GM23338 (cell line): ENCODE results near the gene GLG1. TPM values are rescaled to one million over a fixed set of nuclear protein-coding genes. Genes with fewer than 3 reads are reported as not detected.

Experiments used
- ATAC-seq: fragments of 200-7000 bp; cut with Tn5 transposase; 3 replicates; pipeline ENCODE4 v1.9.1; 2020
- DNase-seq: peaks from one replicate; pipeline ENCODE4 v3.0.0-alpha.2; 2015; ENCODE audit warnings: low spot score
- H2AFZ ChIP-seq: fragments of 200-600 bp; sonication (generic); 2 replicates; pipeline ENCODE4 v1.8.0; 2016; ENCODE audit warnings: antibody characterized with exemption, mild to moderate bottlenecking, moderate library complexity
- H3F3A ChIP-seq: fragments of 200-600 bp; sonication (generic); replicated peaks from 2 replicates; pipeline ENCODE4 v1.8.0; 2017; ENCODE audit warnings: antibody characterized with exemption, mixed run types, low read depth
- H3K27ac ChIP-seq: fragments of 200-600 bp; sonication (generic); 2 replicates; pipeline ENCODE4 v1.6.1; 2016; ENCODE audit warnings: low read depth
- H3K27me3 ChIP-seq: fragments of 200-600 bp; sonication (generic); 2 replicates; pipeline ENCODE4 v1.8.0; 2016; ENCODE audit warnings: mild to moderate bottlenecking, mixed run types, moderate library complexity; ENCODE audit not compliant: insufficient read depth
- H3K36me3 ChIP-seq: fragments of 200-600 bp; sonication (generic); 2 replicates; pipeline ENCODE4 v1.8.0; 2016; ENCODE audit warnings: mild to moderate bottlenecking; ENCODE audit not compliant: insufficient read depth
- H3K4me1 ChIP-seq: fragments of 200-600 bp; sonication (generic); 2 replicates; pipeline ENCODE4 v1.8.0; 2016; ENCODE audit warnings: mild to moderate bottlenecking, moderate library complexity; ENCODE audit not compliant: insufficient read depth
- H3K4me2 ChIP-seq: fragments of 200-600 bp; sonication (generic); 2 replicates; pipeline ENCODE4 v1.7.1; 2017; ENCODE audit warnings: mixed run types
- H3K4me3 ChIP-seq: fragments of 200-600 bp; sonication (generic); 2 replicates; pipeline ENCODE4 v1.6.1; 2016; ENCODE audit warnings: mixed run types
- H3K79me2 ChIP-seq: fragments of 200-600 bp; sonication (generic); replicated peaks from 2 replicates; pipeline ENCODE4 v1.8.0; 2017; ENCODE audit warnings: mild to moderate bottlenecking; ENCODE audit not compliant: insufficient read depth
- H3K9me2 ChIP-seq: fragments of 200-600 bp; sonication (generic); 2 replicates; pipeline ENCODE4 v1.8.0; 2017; ENCODE audit not compliant: insufficient read depth
- H4K20me1 ChIP-seq: fragments of 200-600 bp; sonication (generic); replicated peaks from 2 replicates; pipeline ENCODE4 v1.8.0; 2017; ENCODE audit warnings: mild to moderate bottlenecking; ENCODE audit not compliant: insufficient read depth
- H3K27ac Mint-ChIP-seq: 2 replicates; pipeline ENCODE4 v1.8.0; 2020; ENCODE audit warnings: inconsistent platforms, mild to moderate bottlenecking, moderate library complexity, mixed read lengths
- H3K27me3 Mint-ChIP-seq: 3 replicates; pipeline ENCODE4 v1.8.0; 2022; ENCODE audit warnings: low read depth, mild to moderate bottlenecking, moderate library complexity, mixed read lengths, inconsistent platforms; ENCODE audit not compliant: insufficient read depth, poor library complexity
- H3K36me3 Mint-ChIP-seq: 3 replicates; pipeline ENCODE4 v1.8.0; 2021; ENCODE audit warnings: low read depth, mild to moderate bottlenecking, inconsistent platforms, moderate library complexity, mixed read lengths
- H3K4me1 Mint-ChIP-seq: 3 replicates; pipeline ENCODE4 v1.8.0; 2020; ENCODE audit warnings: mild to moderate bottlenecking, inconsistent platforms, mixed read lengths
- H3K4me3 Mint-ChIP-seq: 3 replicates; pipeline ENCODE4 v1.8.0; 2021; ENCODE audit warnings: moderate library complexity, mild to moderate bottlenecking, inconsistent platforms, mixed read lengths
- H3K9me3 Mint-ChIP-seq: 3 replicates; pipeline ENCODE4 v1.8.0; 2020; ENCODE audit warnings: moderate library complexity, mild to moderate bottlenecking, inconsistent platforms, mixed read lengths
- CREB1 ChIP-seq: fragments of 250-450 bp; sonication (Bioruptor Pico); IDR thresholded peaks from 2 replicates; pipeline ENCODE4 v1.5.0; 2020; ENCODE audit warnings: low read depth, mild to moderate bottlenecking, moderate library complexity
- CTCF ChIP-seq, 2 experiments: fragments of 200-600 bp in 1 of 2; sonication (generic) in 1 of 2; conservative IDR thresholded peaks; 2 replicates each; pipeline versions ENCODE4 v1.5.1 to v1.6.1; 2016 to 2017; ENCODE audit warnings: antibody characterized with exemption in 2 of 2, low read depth in 2 of 2, mild to moderate bottlenecking in 2 of 2, moderate library complexity in 1 of 2
- ETS1 ChIP-seq: IDR thresholded peaks from 2 replicates; pipeline ENCODE4 v1.6.1; 2016; ENCODE audit warnings: antibody characterized with exemption
- EZH2 ChIP-seq: fragments of 200-600 bp; sonication (generic); IDR thresholded peaks from one replicate; pipeline ENCODE4 v1.8.0; 2017; ENCODE audit warnings: antibody characterized with exemption, mild to moderate bottlenecking, low read depth; ENCODE audit not compliant: unreplicated experiment
- EZH2phosphoT487 ChIP-seq: fragments of 200-600 bp; sonication (generic); IDR thresholded peaks from one replicate; pipeline ENCODE4 v1.8.1; 2018; ENCODE audit warnings: antibody characterized with exemption; ENCODE audit not compliant: unreplicated experiment
- POLR2AphosphoS5 ChIP-seq: IDR thresholded peaks from 2 replicates; pipeline ENCODE4 v1.6.1; 2016; ENCODE audit warnings: antibody characterized with exemption, low read depth
- REST ChIP-seq: IDR thresholded peaks from one replicate; pipeline ENCODE4 v1.6.1; 2018; ENCODE audit warnings: antibody characterized with exemption; ENCODE audit not compliant: unreplicated experiment
- STAT1 ChIP-seq: IDR thresholded peaks from one replicate; pipeline ENCODE4 v1.6.1; 2016; ENCODE audit warnings: antibody characterized with exemption; ENCODE audit not compliant: unreplicated experiment
- ZNF114 ChIP-seq: fragments of 250-450 bp; sonication (Bioruptor Pico); IDR thresholded peaks from 2 replicates; pipeline ENCODE4 v1.5.0; 2020; ENCODE audit warnings: mild to moderate bottlenecking, moderate library complexity
- ZNF331 ChIP-seq: fragments of 250-450 bp; sonication (Bioruptor Pico); IDR thresholded peaks from 2 replicates; pipeline ENCODE4 v1.5.0; 2020; ENCODE audit warnings: low read depth, mild to moderate bottlenecking, moderate library complexity
- polyA plus RNA-seq: library from polyadenylated mRNA; unstranded; fragments of >200 nt; fragmentation: Nextera tagmentation; extraction: Ambion mirVana; gene quantifications from 2 replicates; pipeline ENCODE4 v1.2.1, GENCODE V29; 2016
- total RNA-seq: library from RNA; depleted of rRNA; stranded (reverse); fragments of >200 nt; shearing (Covaris generic); gene quantifications from 2 replicates; pipeline ENCODE4 v1.2.3, GENCODE V29; 2014

The GLG1 gene
- total and polyA plus RNA-seq, 2 experiments from 2014 or later = 61.2 to 211 TPM

- H3K27ac Mint-ChIP-seq = no peak overlapping the region
- DNase-seq = no peak
- H3K79me2 ChIP-seq = peaks cover 6% of the 10 kb centered on the region; the same call in 1 of the 2 replicates
- H3K4me3 ChIP-seq = no peak overlapping the region
- H3K9me3 Mint-ChIP-seq = no peaks in the 10 kb centered on the region
- H3K9me2 ChIP-seq = no peaks in the 10 kb centered on the region
- no peaks in the 10 kb centered on the region for H3K4me1 Mint-ChIP-seq
- H3K27me3 ChIP-seq = no peaks in the 10 kb centered on the region
- H2AFZ ChIP-seq = no peak overlapping the region
- peaks cover 14% of the 10 kb centered on the region; the same call in 2 of the 3 replicates for H3K36me3 Mint-ChIP-seq
- no peak for TF ChIP-seq ETS1
- no peak for TF ChIP-seq ZNF331 (CRISPR knock-in tag)
- TF ChIP-seq REST = no peak
- TF ChIP-seq STAT1 = no peak
- no peak for TF ChIP-seq EZH2phosphoT487
- no peak for TF ChIP-seq EZH2
- no peak for TF ChIP-seq ZNF114
- no peak for TF ChIP-seq POLR2AphosphoS5
- TF ChIP-seq CTCF (conservative IDR thresholded peaks at IDR 0.05; ENCODE audit: low read depth in 2 of 2) = no peak
- no peak for TF ChIP-seq CREB1 (CRISPR knock-in tag)
- peaks cover 2% of the 10 kb centered on the region for H3K27me3 Mint-ChIP-seq
- peaks cover 19% of the 10 kb centered on the region for H4K20me1 ChIP-seq
- no peaks in the 10 kb centered on the region for H3K4me1 ChIP-seq
- no peak overlapping the region for H3K4me2 ChIP-seq
- no peak overlapping the region for H3K27ac ChIP-seq
- ATAC-seq = no peak
- no peak overlapping the region for H3K4me3 Mint-ChIP-seq
- H3F3A ChIP-seq = no peaks in the 10 kb centered on the region
- peaks cover 15% of the 10 kb centered on the region; the same call in 1 of the 2 replicates for H3K36me3 ChIP-seq
Measured at GRCh38 chr16:74505011-74505410, 101.9 kb downstream of the GLG1 start.
